Type B pancreatic cell (in vitro differentiated cells): Measurements from ENCODE around the gene GPRC5C. TPM values are rescaled to one million over a fixed set of nuclear protein-coding genes. Genes with fewer than 3 reads are reported as not detected.

Experiments
- DNase-seq: peaks from one replicate; pipeline ENCODE4 v3.0.0; 2021; ENCODE audit warnings: mixed read lengths; ENCODE audit not compliant: unreplicated experiment; ENCODE audit errors: extremely low spot score
- H3K27ac Mint-ChIP-seq: 2 replicates; pipeline ENCODE4 v1.8.0; 2021; ENCODE audit warnings: mild to moderate bottlenecking, mixed read lengths
- H3K27me3 Mint-ChIP-seq: 2 replicates; pipeline ENCODE4 v1.8.0; 2021; ENCODE audit warnings: mixed read lengths
- H3K36me3 Mint-ChIP-seq: 2 replicates; pipeline ENCODE4 v1.8.0; 2021; ENCODE audit warnings: mixed read lengths
- H3K4me1 Mint-ChIP-seq: one replicate; pipeline ENCODE4 v1.8.0; 2021; ENCODE audit warnings: mixed read lengths; ENCODE audit not compliant: unreplicated experiment
- H3K4me3 Mint-ChIP-seq: 2 replicates; pipeline ENCODE4 v1.8.0; 2021; ENCODE audit warnings: mild to moderate bottlenecking, mixed read lengths
- H3K9me3 Mint-ChIP-seq: 2 replicates; pipeline ENCODE4 v1.8.0; 2021; ENCODE audit warnings: mixed read lengths
- CTCF ChIP-seq: fragments of 200-600 bp; sonication (generic); conservative IDR thresholded peaks from 2 replicates; pipeline ENCODE4 v1.5.0; 2021; ENCODE audit warnings: antibody characterized with exemption, mild to moderate bottlenecking
- total RNA-seq: library from RNA; stranded (reverse); gene quantifications from 2 replicates; pipeline ENCODE4 v1.2.1, GENCODE V29; 2021; ENCODE audit warnings: low replicate concordance

The GPRC5C gene
- total RNA-seq, 1 donor from 2014 or later, result 64.3 TPM

- H3K27me3 Mint-ChIP-seq, result peaks cover 47% of the 10 kb centered on the region
- no peaks in the 10 kb centered on the region for H3K9me3 Mint-ChIP-seq
- H3K36me3 Mint-ChIP-seq, result no peaks in the 10 kb centered on the region
- DNase-seq, result no peak
- H3K27ac Mint-ChIP-seq, result no peak overlapping the region
- no peak for TF ChIP-seq CTCF
- H3K4me3 Mint-ChIP-seq, result no peak overlapping the region
- H3K4me1 Mint-ChIP-seq, result no peaks in the 10 kb centered on the region
Measured at GRCh38 chr17:74478420-74479100, 46.7 kb downstream of the GPRC5C start.

- no peaks in the 10 kb centered on the region for H3K4me1 Mint-ChIP-seq
- no peak for TF ChIP-seq CTCF
- H3K4me3 Mint-ChIP-seq, result no peak overlapping the region
- H3K36me3 Mint-ChIP-seq, result no peaks in the 10 kb centered on the region
- no peak for DNase-seq
- H3K9me3 Mint-ChIP-seq, result no peaks in the 10 kb centered on the region
- H3K27ac Mint-ChIP-seq, result no peak overlapping the region
- H3K27me3 Mint-ChIP-seq, result peaks cover 48% of the 10 kb centered on the region
Measured at GRCh38 chr17:74480290-74480689, 48.4 kb downstream of the GPRC5C start.

GRCh38 chr17:74481621-74482020, 49.7 kb downstream of the GPRC5C start:
- no peaks in the 10 kb centered on the region for H3K36me3 Mint-ChIP-seq
- no peak overlapping the region for H3K4me3 Mint-ChIP-seq
- TF ChIP-seq CTCF, result no peak
- H3K4me1 Mint-ChIP-seq, result no peaks in the 10 kb centered on the region
- H3K9me3 Mint-ChIP-seq, result no peaks in the 10 kb centered on the region
- H3K27ac Mint-ChIP-seq, result no peak overlapping the region
- peaks cover 49% of the 10 kb centered on the region for H3K27me3 Mint-ChIP-seq
- no peak for DNase-seq

GRCh38 chr17:74484066-74484465, 52.2 kb downstream of the GPRC5C start:
- H3K9me3 Mint-ChIP-seq, result no peaks in the 10 kb centered on the region
- DNase-seq, result no peak
- H3K36me3 Mint-ChIP-seq, result no peaks in the 10 kb centered on the region
- TF ChIP-seq CTCF, result no peak
- H3K27me3 Mint-ChIP-seq, result peaks cover 45% of the 10 kb centered on the region
- no peaks in the 10 kb centered on the region for H3K4me1 Mint-ChIP-seq
- no peak overlapping the region for H3K4me3 Mint-ChIP-seq
- H3K27ac Mint-ChIP-seq, result no peak overlapping the region

- DNase-seq, result no peak
- Mint-ChIP-seq H3K36me3 (no peaks in the 10 kb centered on the region), H3K9me3 (no peaks in the 10 kb centered on the region), H3K27me3 (peaks cover 42% of the 10 kb centered on the region), H3K27ac (no peak overlapping the region), H3K4me1 (no peaks in the 10 kb centered on the region), H3K4me3 (no peak overlapping the region)
- no peak for TF ChIP-seq CTCF
Measured at GRCh38 chr17:74485022-74485743, 53.3 kb downstream of the GPRC5C start.
